ENCODE measurements around the gene POLD2.

GRCh38 chr7:44112231-44112996 is 10.9 kb downstream of the POLD2 start:
- TF ChIP-seq EZH2phosphoT487 (IDR thresholded peaks at IDR 0.05; ENCODE audit: insufficient read depth, low read depth) (no peak), EZH2 (IDR thresholded peaks at IDR 0.05; ENCODE audit: insufficient read depth, poor library complexity, severe bottlenecking) (no peak)

All from GM23248 (cell line).